ENCODE measurements around the gene ITPRIP. TPM values are rescaled to one million over a fixed set of nuclear protein-coding genes. Genes with fewer than 3 reads are reported as not detected.

The ITPRIP gene
- total RNA-seq, 4 donors from 2014 or later = 1.8 to 25.1 (median 6.6) TPM

DNA sequence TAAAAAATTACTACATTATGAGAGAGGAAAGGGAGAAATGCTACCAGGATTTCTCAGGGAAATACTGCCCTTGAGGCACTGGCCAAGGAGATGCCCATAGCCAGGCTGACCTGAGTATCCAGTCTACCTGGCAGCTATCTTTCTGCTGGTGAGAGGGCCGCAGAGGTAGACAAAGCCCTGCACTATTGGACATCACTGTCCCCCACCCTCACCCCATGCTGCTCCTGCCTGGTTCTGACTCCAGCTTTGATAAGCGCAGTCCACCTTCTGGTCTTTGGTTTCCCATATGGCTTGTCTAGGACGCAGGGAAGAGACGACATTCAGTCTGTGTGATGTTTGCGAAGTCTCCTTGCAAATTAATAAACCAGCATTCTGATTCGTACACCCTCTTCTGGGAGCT is 3.7 kb downstream of the ITPRIP start:
- H3K27me3 ChIP-seq = no peaks in the 10 kb centered on the region
- intact Hi-C loops (cut with DNase I; ENCODE audit: low total_unique reads) (no loop called here), in situ Hi-C loops (cut with MboI; ENCODE audit: low pct_ligation_motif_present in 1 of 4, low pct_unique_long_range_greater_than_20kb in 1 of 4, low sequenced_read_pairs in 3 of 4) (no loop called here)
- peaks cover 32 to 84% (median 54%) of the 10 kb centered on the region in 4 donors for H3K4me1 ChIP-seq
- H3K27ac ChIP-seq = peak overlapping the region in 3 of 4 donors; percentile 5 to 90 (median 82)
- no peaks in the 10 kb centered on the region for H3K9me3 ChIP-seq
- H3K36me3 ChIP-seq = no peaks in the 10 kb centered on the region
- H3K4me3 ChIP-seq = no peak overlapping the region
- WGBS, 2 donors (ENCODE audit: low coverage in 1 of 2) = 92 to 100% methylated on average over 1 to 6 of the region's 6 CpGs
- TF ChIP-seq EP300 (IDR thresholded peaks at IDR 0.05; ENCODE audit: low read depth) = no peak
- TF ChIP-seq POLR2AphosphoS5 (IDR thresholded peaks at IDR 0.05) = no peak
- TF ChIP-seq, protein P1, sequence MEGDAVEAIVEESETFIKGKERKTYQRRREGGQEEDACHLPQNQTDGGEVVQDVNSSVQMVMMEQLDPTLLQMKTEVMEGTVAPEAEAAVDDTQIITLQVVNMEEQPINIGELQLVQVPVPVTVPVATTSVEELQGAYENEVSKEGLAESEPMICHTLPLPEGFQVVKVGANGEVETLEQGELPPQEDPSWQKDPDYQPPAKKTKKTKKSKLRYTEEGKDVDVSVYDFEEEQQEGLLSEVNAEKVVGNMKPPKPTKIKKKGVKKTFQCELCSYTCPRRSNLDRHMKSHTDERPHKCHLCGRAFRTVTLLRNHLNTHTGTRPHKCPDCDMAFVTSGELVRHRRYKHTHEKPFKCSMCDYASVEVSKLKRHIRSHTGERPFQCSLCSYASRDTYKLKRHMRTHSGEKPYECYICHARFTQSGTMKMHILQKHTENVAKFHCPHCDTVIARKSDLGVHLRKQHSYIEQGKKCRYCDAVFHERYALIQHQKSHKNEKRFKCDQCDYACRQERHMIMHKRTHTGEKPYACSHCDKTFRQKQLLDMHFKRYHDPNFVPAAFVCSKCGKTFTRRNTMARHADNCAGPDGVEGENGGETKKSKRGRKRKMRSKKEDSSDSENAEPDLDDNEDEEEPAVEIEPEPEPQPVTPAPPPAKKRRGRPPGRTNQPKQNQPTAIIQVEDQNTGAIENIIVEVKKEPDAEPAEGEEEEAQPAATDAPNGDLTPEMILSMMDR (IDR thresholded peaks at IDR 0.05) = no peak
- no peak for TF ChIP-seq POLR2A (IDR thresholded peaks at IDR 0.05)
- no peak for DNase-seq

DNA sequence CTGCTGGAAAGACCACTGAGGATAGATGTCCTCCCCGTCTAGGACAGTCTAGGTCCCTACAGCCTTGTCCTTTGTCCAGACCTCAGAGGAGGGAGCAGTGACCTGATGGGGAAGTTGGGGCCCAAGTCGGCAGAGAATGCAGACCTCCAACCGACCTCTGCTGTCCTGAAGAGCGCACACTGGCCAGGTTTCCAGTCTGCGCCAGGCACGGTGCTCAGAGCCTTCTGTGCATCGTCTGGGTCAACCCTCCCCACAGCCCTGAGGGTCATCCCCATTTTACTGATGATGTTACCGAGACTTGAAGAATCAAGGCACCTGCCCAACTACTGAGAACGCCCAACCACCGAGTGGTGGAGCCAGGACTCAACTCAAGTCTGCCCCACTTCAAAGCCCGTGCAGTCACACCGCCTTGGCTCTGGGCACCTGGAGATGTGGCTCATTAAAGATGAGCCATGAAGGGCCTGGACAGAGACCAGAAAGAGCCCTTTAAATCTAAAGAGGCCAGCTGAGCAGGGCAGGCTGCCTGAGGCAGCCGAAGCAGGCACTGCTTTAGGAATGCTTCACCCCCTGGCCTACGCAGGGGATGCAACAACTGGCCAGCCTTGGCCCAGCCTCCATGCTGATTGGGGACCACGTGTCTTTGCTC is 4.4 kb downstream of the ITPRIP start:
- Histone ChIP-seq H3K9me3 (no peaks in the 10 kb centered on the region), H3K27me3 (no peaks in the 10 kb centered on the region), H3K27ac (peak overlapping the region; percentile 5 to 90 (median 44)), H3K36me3 (no peaks in the 10 kb centered on the region), H3K4me3 (no peak overlapping the region), H3K4me1 (peaks cover 40 to 84% (median 55%) of the 10 kb centered on the region in 4 donors)
- intact Hi-C loops (cut with DNase I; ENCODE audit: low total_unique reads) (no loop called here), in situ Hi-C loops (cut with MboI; ENCODE audit: low pct_ligation_motif_present in 1 of 4, low pct_unique_long_range_greater_than_20kb in 1 of 4, low sequenced_read_pairs in 3 of 4) (no loop called here)
- WGBS, 2 donors (ENCODE audit: low coverage in 1 of 2) = 40 to 88% methylated on average over 1 to 12 of the region's 15 CpGs
- TF ChIP-seq, protein P1 (IDR thresholded peaks at IDR 0.05) = no peak
- no peak for DNase-seq

DNA sequence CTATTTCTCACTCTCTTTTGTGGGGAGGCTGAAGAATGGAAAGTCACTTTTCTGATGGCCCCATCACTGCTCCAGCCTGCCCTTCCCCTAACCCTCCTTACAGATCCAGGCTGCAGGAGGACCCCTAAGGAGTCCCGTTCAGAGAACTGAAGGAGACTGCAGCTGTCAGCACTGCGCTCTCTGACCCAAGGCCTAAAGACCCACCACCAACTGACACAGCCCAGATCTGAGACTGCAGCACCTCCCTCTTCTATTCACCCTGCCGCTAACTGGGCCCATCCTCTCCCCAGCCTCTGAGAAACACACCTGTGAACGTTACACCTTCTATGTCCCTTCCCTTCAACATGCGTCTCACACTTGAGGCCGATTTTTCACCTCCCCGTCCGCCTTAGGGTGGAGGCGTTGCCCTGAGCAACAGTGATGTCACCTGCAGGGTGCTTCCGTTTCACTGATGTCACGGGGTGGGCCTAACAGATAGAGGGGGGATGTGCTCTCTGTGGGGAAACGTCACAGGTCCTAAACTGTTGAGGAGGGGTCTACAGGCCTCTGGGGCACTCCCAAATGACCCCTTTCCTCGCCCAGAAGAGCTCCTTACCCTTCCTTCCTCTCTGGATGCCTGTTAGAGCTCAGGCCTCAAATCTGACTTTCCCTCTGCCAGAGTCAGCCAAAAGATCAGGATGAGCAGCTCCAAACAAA is 5.1 kb downstream of the ITPRIP start:
- H3K4me1 ChIP-seq = peaks cover 46 to 91% (median 62%) of the 10 kb centered on the region in 4 donors
- in situ Hi-C loops (cut with MboI; ENCODE audit: low pct_ligation_motif_present in 1 of 4, low pct_unique_long_range_greater_than_20kb in 1 of 4, low sequenced_read_pairs in 3 of 4) (no loop called here), intact Hi-C loops (cut with DNase I; ENCODE audit: low total_unique reads) (no loop called here)
- H3K36me3 ChIP-seq = no peaks in the 10 kb centered on the region
- WGBS, 2 donors (ENCODE audit: low coverage in 1 of 2) = 90 to 91% methylated on average over 4 to 13 of the region's 13 CpGs
- H3K27me3 ChIP-seq = no peaks in the 10 kb centered on the region
- no peak for DNase-seq
- peak overlapping the region; percentile 5 to 90 (median 44) for H3K27ac ChIP-seq
- H3K4me3 ChIP-seq = no peak overlapping the region
- no peak for TF ChIP-seq POLR2AphosphoS5 (IDR thresholded peaks at IDR 0.05)
- TF ChIP-seq, protein P1 (IDR thresholded peaks at IDR 0.05) = no peak
- TF ChIP-seq EP300 (IDR thresholded peaks at IDR 0.05; ENCODE audit: low read depth) = no peak
- no peak for TF ChIP-seq POLR2A (IDR thresholded peaks at IDR 0.05)
- H3K9me3 ChIP-seq = no peaks in the 10 kb centered on the region

DNA sequence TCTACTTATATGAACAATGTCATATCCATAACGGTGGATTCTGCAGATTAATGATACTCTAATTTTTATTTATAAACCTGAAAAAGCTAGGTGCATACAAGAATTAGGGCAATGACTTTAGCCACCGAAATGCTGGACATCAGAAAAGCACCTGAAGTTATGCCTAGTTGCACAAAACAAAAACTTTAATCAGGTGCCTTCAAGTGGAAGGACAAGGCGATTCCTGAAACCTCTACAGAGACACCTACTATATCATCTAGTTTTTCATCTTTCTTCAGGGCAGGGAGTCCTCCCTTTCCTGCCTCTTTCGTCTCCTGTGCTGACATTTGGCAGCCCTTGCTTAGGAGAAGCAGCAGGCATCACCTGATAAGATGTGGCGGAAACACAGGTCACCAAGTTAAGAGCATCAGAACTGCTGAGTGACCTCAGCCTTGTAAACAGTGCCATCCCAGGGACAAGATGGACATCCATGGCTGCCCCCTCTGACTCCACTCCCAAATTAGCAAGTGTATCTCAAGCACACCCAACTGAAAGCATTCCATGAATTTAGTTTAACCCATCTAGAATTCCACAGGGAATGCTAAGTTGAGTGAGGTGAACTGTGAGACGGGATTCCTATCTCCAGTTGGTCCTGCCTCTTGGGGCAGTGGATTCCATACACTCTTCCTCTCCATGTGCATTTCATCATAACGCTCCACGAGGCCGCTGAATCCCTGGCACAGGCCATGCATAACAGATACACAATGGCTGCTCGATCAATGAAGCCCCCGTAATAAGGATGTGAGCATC is 5.8 kb downstream of the ITPRIP start:
- TF ChIP-seq EP300 (IDR thresholded peaks at IDR 0.05; ENCODE audit: low read depth) (no peak), POLR2A (IDR thresholded peaks at IDR 0.05) (no peak)
- TF ChIP-seq, protein P1 (IDR thresholded peaks at IDR 0.05) = no peak
- no peak for DNase-seq
- H3K9me3 ChIP-seq = no peaks in the 10 kb centered on the region
- 76 to 85% methylated on average over 3 to 11 of the region's 11 CpGs for WGBS, 2 donors (ENCODE audit: low coverage in 1 of 2)
- H3K36me3 ChIP-seq = no peaks in the 10 kb centered on the region
- in situ Hi-C loops (cut with MboI; ENCODE audit: low pct_ligation_motif_present in 1 of 4, low pct_unique_long_range_greater_than_20kb in 1 of 4, low sequenced_read_pairs in 3 of 4) = no loop called here
- H3K27me3 ChIP-seq = no peaks in the 10 kb centered on the region
- H3K27ac ChIP-seq = peak overlapping the region; percentile 74 to 90 (median 82)
- no peak overlapping the region for H3K4me3 ChIP-seq
- peaks cover 54 to 96% (median 69%) of the 10 kb centered on the region in 4 donors for H3K4me1 ChIP-seq
- intact Hi-C loops (cut with DNase I; ENCODE audit: low total_unique reads) = no loop called here
